ENCODE data around the gene SOX13.

DNA sequence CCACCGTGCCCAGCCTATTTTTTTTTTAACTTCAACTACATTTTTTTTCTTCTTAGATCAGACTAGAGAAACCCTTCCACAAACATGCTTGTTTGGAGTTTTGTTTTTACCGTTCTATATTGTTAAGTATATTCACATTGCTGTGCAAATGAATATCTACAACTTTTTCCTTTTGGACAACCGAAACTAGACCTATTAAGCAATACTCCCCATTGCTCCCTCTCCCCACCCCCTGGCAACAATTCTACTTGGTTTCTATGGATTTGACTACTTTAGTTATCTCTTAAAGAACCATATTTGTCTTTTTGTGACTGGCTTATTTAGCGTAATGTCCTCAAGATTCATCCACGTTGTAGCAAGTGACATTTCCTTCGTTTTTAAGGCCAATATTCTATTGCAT, 59.8 kb downstream of the SOX13 start:
- TF ChIP-seq, protein P1, sequence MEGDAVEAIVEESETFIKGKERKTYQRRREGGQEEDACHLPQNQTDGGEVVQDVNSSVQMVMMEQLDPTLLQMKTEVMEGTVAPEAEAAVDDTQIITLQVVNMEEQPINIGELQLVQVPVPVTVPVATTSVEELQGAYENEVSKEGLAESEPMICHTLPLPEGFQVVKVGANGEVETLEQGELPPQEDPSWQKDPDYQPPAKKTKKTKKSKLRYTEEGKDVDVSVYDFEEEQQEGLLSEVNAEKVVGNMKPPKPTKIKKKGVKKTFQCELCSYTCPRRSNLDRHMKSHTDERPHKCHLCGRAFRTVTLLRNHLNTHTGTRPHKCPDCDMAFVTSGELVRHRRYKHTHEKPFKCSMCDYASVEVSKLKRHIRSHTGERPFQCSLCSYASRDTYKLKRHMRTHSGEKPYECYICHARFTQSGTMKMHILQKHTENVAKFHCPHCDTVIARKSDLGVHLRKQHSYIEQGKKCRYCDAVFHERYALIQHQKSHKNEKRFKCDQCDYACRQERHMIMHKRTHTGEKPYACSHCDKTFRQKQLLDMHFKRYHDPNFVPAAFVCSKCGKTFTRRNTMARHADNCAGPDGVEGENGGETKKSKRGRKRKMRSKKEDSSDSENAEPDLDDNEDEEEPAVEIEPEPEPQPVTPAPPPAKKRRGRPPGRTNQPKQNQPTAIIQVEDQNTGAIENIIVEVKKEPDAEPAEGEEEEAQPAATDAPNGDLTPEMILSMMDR (IDR thresholded peaks at IDR 0.05; ENCODE audit: insufficient read depth, low read length) = no peak
- TF ChIP-seq POLR2AphosphoS5 (IDR thresholded peaks at IDR 0.05; ENCODE audit: low read depth) = no peak
